HG02970 (cell line): ENCODE data around the gene DDX10.
"Not testable (repeated sequence)": the region's sequence is repeated elsewhere in the genome, so short reads cannot be mapped to it uniquely, and the experiment has no call there.

ENCODE experiments used
- ATAC-seq: cut with Tn5 transposase; IDR thresholded peaks from one replicate; pipeline ENCODE4 v1.9.1; 2021; ENCODE audit warnings: mild to moderate bottlenecking, moderate library complexity, moderate number of reproducible peaks; ENCODE audit not compliant: unreplicated experiment, low FRiP score

Gene DDX10

GRCh38 chr11:108766596-108767173, 101.8 kb downstream of the DDX10 start:
- no peak for ATAC-seq

- no peak for ATAC-seq
Observed at GRCh38 chr11:108768370-108768769, 103.5 kb downstream of the DDX10 start.

GRCh38 chr11:108768964-108769363, 104.1 kb downstream of the DDX10 start:
- ATAC-seq: no peak

- no peak for ATAC-seq
Observed at GRCh38 chr11:108774037-108774730, 109.3 kb downstream of the DDX10 start.

- no peak for ATAC-seq
Observed at GRCh38 chr11:108775324-108775723, 110.5 kb downstream of the DDX10 start.

- ATAC-seq: not testable (repeated sequence)
Observed at GRCh38 chr11:108779147-108779546, 114.3 kb downstream of the DDX10 start.

GRCh38 chr11:108780119-108780518, 115.2 kb downstream of the DDX10 start:
- no peak for ATAC-seq

- no peak for ATAC-seq
Observed at GRCh38 chr11:108781946-108782345, 117.1 kb downstream of the DDX10 start.

GRCh38 chr11:108786281-108786990, 121.6 kb downstream of the DDX10 start:
- ATAC-seq: no peak

- no peak for ATAC-seq
Observed at GRCh38 chr11:108787105-108787504, 122.2 kb downstream of the DDX10 start.

- ATAC-seq: no peak
Observed at GRCh38 chr11:108788565-108789199, 123.8 kb downstream of the DDX10 start.

- no peak for ATAC-seq
Observed at GRCh38 chr11:108790501-108791299, 125.8 kb downstream of the DDX10 start.

GRCh38 chr11:108793138-108793537, 128.3 kb downstream of the DDX10 start:
- ATAC-seq: no peak

- no peak for ATAC-seq
Observed at GRCh38 chr11:108793611-108794010, 128.7 kb downstream of the DDX10 start.

- no peak for ATAC-seq
Observed at GRCh38 chr11:108796551-108796950, 131.7 kb downstream of the DDX10 start.

GRCh38 chr11:108797578-108798100, 132.8 kb downstream of the DDX10 start:
- ATAC-seq: no peak

GRCh38 chr11:108802492-108802891, 137.6 kb downstream of the DDX10 start:
- no peak for ATAC-seq

GRCh38 chr11:108803776-108804175, 138.9 kb downstream of the DDX10 start:
- ATAC-seq: no peak

- no peak for ATAC-seq
Observed at GRCh38 chr11:108804511-108804910, 139.6 kb downstream of the DDX10 start.

- no peak for ATAC-seq
Observed at GRCh38 chr11:108805030-108805429, 140.2 kb downstream of the DDX10 start.
